NCI-H82 (cell line): Measurements from ENCODE around the gene NUBP1.
A peak's percentile ranks its signal among the peaks of the same experiment; 100 is the strongest.
"Not testable (repeated sequence)": the region's sequence is repeated elsewhere in the genome, so short reads cannot be mapped to it uniquely, and the experiment has no call there.

Source experiments
- DNase-seq: peaks from one replicate; lab custom pipeline; 2025; lab: John Stamatoyannopoulos, UW

NUBP1 gene

GRCh38 chr16:10743610-10744369, at the start of gene NUBP1:
TSS of gene NUBP1 (plus strand) at chr16:10743842. CDS start at chr16:10743864, 22 bp downstream.
- peak; percentile 98 for DNase-seq

DNA sequence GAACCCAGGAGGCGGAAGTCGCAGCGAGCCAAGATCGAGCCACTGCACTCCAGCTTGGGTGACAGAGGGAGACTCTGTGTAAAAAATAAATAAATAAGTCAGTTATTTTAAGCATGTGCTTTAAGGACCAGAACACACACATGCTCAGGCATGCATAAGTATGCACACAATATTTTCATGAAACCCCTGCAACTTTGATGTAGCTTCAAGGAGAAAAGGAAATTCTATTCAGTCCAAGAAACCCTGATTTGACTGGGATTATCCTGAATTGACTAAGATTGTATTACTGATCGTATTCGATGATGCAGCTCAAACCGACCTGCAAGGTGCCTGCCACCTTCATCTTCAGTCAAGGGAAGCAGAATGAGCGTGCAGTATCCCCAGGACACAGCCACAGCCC, 49.8 kb upstream of the NUBP1 start:
- DNase-seq = no peak

DNA sequence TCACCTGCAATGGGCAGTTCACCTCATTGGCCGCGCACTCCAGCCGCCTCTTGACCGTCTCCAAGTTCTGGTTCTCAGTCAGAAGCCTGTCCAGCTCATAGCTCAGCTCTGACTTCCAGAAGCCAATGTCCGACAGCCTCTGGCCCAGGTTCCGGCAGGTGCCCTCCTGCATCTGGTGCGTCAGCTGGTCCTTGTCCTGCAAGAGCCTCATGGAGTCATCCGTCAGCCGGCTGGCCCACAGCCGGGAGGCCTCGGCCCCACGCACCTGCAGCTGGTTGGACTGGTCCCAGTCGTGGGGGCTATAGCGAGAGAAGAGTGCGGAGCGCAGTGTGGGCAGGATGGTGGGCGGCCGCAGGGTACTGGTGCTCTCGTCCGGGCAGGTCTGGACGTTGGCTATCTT, 49.3 kb upstream of the NUBP1 start:
- no peak for DNase-seq

DNA sequence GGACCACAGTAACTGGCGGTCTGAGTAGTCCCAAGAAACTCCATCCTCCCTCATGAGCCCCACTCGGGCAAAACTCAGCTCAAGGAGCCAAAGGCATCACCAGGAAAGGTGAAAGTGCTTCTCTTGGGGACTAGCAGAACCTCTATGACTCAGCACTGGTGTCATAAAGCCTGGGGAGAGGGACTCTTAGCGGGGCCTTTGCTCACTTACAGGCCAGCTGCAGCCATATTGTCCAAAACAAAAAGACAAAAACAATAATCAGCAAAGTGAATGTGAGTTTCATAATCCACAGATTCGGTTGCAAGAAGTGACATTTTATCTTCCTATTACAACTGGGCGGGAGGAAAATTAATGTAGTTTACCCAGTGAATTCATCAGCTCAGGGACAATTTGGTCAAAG, 48.8 kb upstream of the NUBP1 start, which contains the start of gene TEKT5:
Gene TEKT5, minus strand, starts transcription at position 101 of the 400 bp plus-strand sequence. Its CDS starts 57 bp downstream, at position 44.
- DNase-seq = no peak

GRCh38 chr16:10699756-10700155, 43.9 kb upstream of the NUBP1 start:
- no peak for DNase-seq

DNA sequence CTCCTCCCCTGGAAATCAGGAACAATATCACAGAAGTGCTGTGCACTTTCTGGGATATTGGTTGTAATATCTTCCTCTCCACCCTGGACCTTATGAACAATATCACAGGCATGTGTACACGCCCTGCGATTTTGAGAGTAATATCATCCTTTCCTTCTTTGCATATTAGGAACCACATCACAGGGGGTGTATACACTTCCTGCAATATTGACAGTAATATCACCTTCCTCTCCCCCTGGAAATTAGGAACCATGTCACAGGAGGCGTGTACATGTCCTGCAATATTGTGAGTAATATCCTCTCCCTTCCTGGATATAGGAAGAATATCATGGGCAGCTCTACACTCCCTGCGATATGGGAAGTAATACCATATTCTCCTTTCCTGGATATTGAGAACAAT, 34.7 kb upstream of the NUBP1 start:
- no peak for DNase-seq

- peak; percentile 91 for DNase-seq
These were observed 15.4 kb upstream of the NUBP1 start for GRCh38 chr16:10728003-10728887.

DNA sequence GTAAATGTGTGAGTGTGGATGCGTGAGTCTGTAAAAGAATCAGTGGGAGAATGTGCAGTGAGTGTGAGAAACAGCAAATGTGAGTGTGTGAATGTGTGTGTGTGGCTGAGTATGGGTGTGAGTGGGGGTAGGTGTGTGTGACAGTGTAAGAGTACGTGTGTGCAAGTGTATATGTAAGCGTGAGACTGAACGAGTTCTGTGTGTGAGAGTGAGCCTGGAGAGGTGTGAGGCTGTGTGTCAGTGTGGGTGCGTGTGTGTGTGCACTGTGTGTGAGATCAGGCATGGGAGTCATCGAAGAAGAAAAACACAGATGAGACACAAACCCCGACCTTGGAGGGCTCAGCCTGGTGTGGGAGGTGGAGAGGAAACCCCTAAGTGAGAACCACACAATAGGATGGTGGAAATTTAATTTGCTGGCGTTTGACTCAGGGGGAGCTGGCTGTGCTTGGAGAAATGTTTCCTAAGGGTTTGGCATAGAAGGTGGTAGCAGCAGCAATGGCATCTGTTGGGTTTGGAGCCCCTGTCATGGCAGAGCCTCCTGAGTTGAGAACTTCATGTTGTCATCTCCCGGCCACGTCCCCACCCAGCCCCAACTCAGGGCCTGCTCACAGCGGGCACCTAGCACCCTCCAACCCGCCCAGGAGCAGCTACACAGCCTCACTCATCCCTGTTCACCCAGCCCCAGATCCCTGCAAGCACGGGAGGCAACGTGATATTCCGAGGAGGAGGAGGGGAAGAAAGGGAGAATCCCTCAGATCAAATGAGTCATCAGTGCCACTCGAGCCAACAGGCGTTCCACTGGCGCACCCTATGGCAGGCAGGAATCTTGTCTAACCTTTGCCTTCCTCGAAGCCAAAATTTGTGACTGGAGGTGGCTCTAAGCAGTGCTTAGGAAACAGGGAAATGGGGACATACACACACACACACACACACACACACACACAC, 14.3 kb upstream of the NUBP1 start:
- DNase-seq = peak; percentile 42

DNA sequence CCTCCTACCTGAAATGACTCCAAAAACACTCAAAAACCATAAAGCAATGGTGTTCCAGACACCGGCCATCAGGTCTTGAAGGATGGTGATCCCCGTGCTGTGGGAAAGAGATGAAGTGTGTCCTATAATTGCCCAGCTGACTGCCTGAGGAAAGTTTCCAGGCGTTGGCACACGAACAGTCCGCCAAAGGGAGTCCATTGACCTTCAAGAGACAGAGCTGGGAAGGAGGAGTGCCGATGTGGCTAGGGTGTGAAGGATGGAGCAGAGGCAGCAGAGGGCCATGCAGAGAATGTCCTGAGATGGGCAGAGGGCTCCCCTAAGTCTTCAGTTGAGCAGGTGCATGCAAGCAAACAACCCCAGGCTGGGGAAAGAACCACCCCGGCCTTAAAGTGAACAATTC, 11.9 kb upstream of the NUBP1 start:
- DNase-seq = no peak

GRCh38 chr16:10737068-10737625, 6.5 kb upstream of the NUBP1 start:
- DNase-seq = peak; percentile 82

- no peak for DNase-seq
These were observed 5.2 kb upstream of the NUBP1 start for GRCh38 chr16:10738231-10739077.

GRCh38 chr16:10740000-10740844, 3.4 kb upstream of the NUBP1 start:
- DNase-seq = no peak

GRCh38 chr16:10740845-10741208, 2.8 kb upstream of the NUBP1 start:
- DNase-seq = no peak

DNA sequence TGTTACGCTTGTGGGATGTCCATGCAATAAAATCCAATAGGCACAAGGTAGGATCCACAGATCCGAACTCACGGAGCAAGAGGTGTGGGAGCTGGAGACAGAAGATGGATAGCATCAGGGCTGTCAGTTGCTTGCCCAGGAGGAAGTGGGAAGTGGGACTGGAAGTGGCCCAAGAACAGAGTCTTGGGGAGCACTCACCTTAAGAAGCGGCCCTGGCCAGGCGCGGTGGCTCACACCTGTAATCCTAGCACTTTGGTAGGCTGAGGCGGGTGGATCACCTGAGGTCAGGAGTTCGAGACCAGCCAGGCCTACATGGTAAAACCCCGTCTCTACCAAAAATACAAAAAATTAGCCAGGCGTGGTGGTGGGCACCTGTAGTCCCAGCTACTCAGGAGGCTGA, 2.4 kb upstream of the NUBP1 start:
- DNase-seq = not testable (repeated sequence)

- DNase-seq = peak; percentile 92
These were observed 1.8 kb upstream of the NUBP1 start for GRCh38 chr16:10741844-10742243.

DNA sequence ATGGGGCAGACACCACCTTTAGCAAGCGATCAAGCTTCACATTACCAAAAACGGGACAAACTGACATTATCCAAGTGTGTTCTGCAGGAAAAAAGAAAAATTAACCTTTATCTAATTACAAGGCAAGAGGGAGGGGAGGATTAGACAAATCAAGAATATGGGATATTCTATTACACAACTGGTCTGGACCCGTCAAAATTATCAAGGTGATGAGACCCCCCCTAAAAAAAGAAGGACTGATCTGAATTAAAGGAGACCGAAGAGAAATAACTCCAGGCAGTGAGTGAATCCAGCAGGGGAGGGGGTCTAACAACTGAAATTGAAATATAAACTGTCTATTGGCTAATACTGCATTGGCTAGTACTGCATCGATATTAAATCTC, 424 bp upstream of the NUBP1 start:
- DNase-seq = no peak

DNA sequence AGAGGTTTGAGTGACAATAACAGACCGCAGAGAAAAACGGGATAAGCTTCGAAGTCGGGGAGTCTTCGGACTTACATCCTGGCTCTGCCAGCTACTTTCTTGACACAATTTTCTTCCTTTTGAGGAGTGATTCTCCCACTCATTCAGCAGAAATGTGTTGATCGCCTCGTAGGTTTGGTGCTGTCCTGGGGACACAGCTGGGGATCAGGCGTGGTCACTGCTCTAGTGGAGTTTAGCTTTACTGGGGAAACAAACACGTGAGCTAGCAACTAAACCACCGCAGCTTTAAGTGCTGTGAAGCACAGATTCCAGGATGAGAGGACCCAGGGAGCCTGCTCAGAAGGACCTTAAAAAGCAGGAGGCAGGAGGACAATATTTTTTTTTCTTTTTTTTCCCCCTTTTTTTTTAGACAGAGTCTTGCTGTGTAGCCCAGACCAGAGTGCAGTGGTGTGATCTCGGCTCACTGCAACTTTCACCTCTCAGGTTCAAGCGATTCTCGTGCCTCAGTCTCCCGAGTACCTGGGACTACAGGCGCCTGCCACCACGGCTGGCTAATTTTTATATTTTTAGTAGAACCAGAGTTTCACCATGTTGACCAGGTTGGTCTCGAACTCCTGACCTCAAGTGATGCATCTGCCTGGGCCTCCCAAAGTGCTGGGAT, 858 bp downstream of the NUBP1 start:
- no peak for DNase-seq

DNA sequence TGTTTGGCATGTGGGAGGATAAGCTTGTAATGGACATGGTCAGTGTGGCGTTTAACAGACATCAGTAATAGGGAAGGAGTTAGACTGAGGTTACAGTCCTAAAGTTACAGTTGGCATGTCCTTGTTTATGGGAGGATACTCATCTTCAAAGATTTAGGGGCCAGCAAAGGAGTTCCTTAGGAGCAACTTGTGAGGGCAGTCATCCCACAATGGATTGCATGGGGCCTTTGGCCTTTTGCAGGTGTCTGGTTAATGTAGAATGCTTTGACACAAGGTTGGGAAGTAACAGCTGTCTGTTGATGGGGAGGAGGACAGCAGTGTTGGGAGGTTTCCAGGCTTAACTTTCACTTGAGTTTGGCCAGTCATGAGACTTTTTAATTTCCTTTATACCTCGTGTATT, 2.2 kb downstream of the NUBP1 start:
- no peak for DNase-seq

- DNase-seq = peak; percentile 77
These were observed 7.2 kb downstream of the NUBP1 start for GRCh38 chr16:10750793-10751192.
